ENCODE data around the gene MRPL55. TPM values are rescaled to one million over a fixed set of nuclear protein-coding genes. Genes with fewer than 3 reads are reported as not detected.

The MRPL55 gene
- total and polyA plus RNA-seq, 2 experiments from 2014 or later: 92.4 to 172 TPM

DNA sequence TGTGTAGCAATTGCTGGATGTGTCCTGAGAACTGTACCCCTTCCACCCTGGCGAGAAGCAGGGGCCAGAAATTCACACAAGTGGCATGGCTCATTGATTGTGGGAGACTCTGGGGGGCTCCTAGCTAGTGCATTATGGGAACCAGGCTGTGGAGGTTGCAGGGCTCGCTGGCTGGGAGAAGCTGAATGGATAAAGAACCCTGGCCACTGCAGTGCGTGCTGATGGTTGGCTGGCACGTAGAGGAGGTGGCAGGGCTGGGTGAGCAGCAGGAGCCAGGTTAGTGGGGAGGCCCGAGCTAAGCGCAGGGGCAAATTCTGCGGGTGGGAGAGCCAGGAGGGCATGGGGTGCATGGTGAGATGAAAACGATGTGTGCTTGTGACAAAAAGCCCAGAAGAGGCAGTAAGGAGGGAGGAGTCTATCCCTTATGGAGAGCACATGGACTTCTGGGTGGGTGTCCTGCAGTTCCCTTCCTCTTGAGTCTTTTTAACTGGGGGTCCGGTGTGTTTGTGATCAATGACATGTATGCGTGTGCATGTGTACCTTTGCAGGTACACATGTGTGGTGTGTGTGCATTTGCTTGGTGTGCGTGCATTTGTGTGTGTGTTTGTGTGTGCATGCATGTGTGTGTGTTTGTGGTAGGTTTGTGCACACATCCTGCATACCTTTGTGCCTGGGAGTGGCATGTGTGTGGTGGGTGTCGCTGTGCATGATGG lies 34.5 kb upstream of the MRPL55 start:
- Histone ChIP-seq H3K4me3 (no peak overlapping the region), H3K27me3 (ENCODE audit: insufficient read depth) (no peaks in the 10 kb centered on the region), H3K36me3 (ENCODE audit: insufficient read depth) (no peaks in the 10 kb centered on the region), H3K9me2 (ENCODE audit: insufficient read depth) (no peaks in the 10 kb centered on the region), H3K79me2 (replicated peaks; ENCODE audit: insufficient read depth) (peaks cover 34% of the 10 kb centered on the region), H3K4me1 (ENCODE audit: insufficient read depth) (peaks cover 5% of the 10 kb centered on the region; the same call in 1 of the 2 replicates), H3F3A (replicated peaks; ENCODE audit: low read depth) (no peaks in the 10 kb centered on the region), H3K27ac (ENCODE audit: low read depth) (no peak overlapping the region), H2AFZ (no peak overlapping the region), H3K4me2 (no peak overlapping the region), H4K20me1 (replicated peaks; ENCODE audit: insufficient read depth) (no peaks in the 10 kb centered on the region)
- Mint-ChIP-seq H3K36me3 (ENCODE audit: low read depth) (no peaks in the 10 kb centered on the region; the same call in 1 of the 3 replicates), H3K27me3 (ENCODE audit: insufficient read depth, low read depth, poor library complexity) (peaks cover 13% of the 10 kb centered on the region), H3K4me3 (no peak overlapping the region; the same call in 1 of the 3 replicates), H3K9me3 (no peaks in the 10 kb centered on the region; the same call in 2 of the 3 replicates), H3K4me1 (peaks cover 2% of the 10 kb centered on the region; the same call in 1 of the 3 replicates), H3K27ac (no peak overlapping the region)
- TF ChIP-seq ZNF114 (CRISPR knock-in tag; IDR thresholded peaks at IDR 0.05) (no peak), STAT1 (IDR thresholded peaks at IDR 0.05; ENCODE audit: unreplicated experiment) (no peak), NANOG (IDR thresholded peaks at IDR 0.05; ENCODE audit: borderline replicate concordance) (no peak)
- TF ChIP-seq, protein P1, sequence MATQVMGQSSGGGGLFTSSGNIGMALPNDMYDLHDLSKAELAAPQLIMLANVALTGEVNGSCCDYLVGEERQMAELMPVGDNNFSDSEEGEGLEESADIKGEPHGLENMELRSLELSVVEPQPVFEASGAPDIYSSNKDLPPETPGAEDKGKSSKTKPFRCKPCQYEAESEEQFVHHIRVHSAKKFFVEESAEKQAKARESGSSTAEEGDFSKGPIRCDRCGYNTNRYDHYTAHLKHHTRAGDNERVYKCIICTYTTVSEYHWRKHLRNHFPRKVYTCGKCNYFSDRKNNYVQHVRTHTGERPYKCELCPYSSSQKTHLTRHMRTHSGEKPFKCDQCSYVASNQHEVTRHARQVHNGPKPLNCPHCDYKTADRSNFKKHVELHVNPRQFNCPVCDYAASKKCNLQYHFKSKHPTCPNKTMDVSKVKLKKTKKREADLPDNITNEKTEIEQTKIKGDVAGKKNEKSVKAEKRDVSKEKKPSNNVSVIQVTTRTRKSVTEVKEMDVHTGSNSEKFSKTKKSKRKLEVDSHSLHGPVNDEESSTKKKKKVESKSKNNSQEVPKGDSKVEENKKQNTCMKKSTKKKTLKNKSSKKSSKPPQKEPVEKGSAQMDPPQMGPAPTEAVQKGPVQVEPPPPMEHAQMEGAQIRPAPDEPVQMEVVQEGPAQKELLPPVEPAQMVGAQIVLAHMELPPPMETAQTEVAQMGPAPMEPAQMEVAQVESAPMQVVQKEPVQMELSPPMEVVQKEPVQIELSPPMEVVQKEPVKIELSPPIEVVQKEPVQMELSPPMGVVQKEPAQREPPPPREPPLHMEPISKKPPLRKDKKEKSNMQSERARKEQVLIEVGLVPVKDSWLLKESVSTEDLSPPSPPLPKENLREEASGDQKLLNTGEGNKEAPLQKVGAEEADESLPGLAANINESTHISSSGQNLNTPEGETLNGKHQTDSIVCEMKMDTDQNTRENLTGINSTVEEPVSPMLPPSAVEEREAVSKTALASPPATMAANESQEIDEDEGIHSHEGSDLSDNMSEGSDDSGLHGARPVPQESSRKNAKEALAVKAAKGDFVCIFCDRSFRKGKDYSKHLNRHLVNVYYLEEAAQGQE (IDR thresholded peaks at IDR 0.05; ENCODE audit: unreplicated experiment): no peak
- DNase-seq (ENCODE audit: low spot score): no peak
- ATAC-seq: no peak

GRCh38 chr1:228142701-228143136 lies 33.6 kb upstream of the MRPL55 start:
- H3F3A ChIP-seq (replicated peaks; ENCODE audit: low read depth): no peaks in the 10 kb centered on the region
- H3K4me3 ChIP-seq: no peak overlapping the region
- Mint-ChIP-seq H3K36me3 (ENCODE audit: low read depth) (no peaks in the 10 kb centered on the region; the same call in 1 of the 3 replicates), H3K9me3 (no peaks in the 10 kb centered on the region; the same call in 2 of the 3 replicates), H3K4me3 (no peak overlapping the region; the same call in 2 of the 3 replicates), H3K4me1 (peaks cover 2% of the 10 kb centered on the region; the same call in 1 of the 3 replicates), H3K27ac (no peak overlapping the region), H3K27me3 (ENCODE audit: insufficient read depth, low read depth, poor library complexity) (peaks cover 13% of the 10 kb centered on the region)
- no peak overlapping the region for H3K27ac ChIP-seq (ENCODE audit: low read depth)
- no peak overlapping the region for H2AFZ ChIP-seq
- no peaks in the 10 kb centered on the region for H3K9me2 ChIP-seq (ENCODE audit: insufficient read depth)
- H4K20me1 ChIP-seq (replicated peaks; ENCODE audit: insufficient read depth): no peaks in the 10 kb centered on the region
- peaks cover 34% of the 10 kb centered on the region for H3K79me2 ChIP-seq (replicated peaks; ENCODE audit: insufficient read depth)
- no peaks in the 10 kb centered on the region for H3K36me3 ChIP-seq (ENCODE audit: insufficient read depth)
- DNase-seq (ENCODE audit: low spot score): no peak
- TF ChIP-seq ZNF331 (CRISPR knock-in tag; IDR thresholded peaks at IDR 0.05; ENCODE audit: low read depth): no peak
- TF ChIP-seq, protein P2, sequence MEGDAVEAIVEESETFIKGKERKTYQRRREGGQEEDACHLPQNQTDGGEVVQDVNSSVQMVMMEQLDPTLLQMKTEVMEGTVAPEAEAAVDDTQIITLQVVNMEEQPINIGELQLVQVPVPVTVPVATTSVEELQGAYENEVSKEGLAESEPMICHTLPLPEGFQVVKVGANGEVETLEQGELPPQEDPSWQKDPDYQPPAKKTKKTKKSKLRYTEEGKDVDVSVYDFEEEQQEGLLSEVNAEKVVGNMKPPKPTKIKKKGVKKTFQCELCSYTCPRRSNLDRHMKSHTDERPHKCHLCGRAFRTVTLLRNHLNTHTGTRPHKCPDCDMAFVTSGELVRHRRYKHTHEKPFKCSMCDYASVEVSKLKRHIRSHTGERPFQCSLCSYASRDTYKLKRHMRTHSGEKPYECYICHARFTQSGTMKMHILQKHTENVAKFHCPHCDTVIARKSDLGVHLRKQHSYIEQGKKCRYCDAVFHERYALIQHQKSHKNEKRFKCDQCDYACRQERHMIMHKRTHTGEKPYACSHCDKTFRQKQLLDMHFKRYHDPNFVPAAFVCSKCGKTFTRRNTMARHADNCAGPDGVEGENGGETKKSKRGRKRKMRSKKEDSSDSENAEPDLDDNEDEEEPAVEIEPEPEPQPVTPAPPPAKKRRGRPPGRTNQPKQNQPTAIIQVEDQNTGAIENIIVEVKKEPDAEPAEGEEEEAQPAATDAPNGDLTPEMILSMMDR (conservative IDR thresholded peaks at IDR 0.05; ENCODE audit: low read depth in 2 of 2): no peak
- no peak for TF ChIP-seq ETS1 (IDR thresholded peaks at IDR 0.05)
- TF ChIP-seq EZH2phosphoT487 (IDR thresholded peaks at IDR 0.05; ENCODE audit: unreplicated experiment): no peak
- TF ChIP-seq STAT1 (IDR thresholded peaks at IDR 0.05; ENCODE audit: unreplicated experiment): no peak
- TF ChIP-seq NANOG (IDR thresholded peaks at IDR 0.05; ENCODE audit: borderline replicate concordance): no peak
- no peak for TF ChIP-seq ZNF114 (CRISPR knock-in tag; IDR thresholded peaks at IDR 0.05)
- no peak for ATAC-seq
- H3K4me2 ChIP-seq: no peak overlapping the region
- peaks cover 5% of the 10 kb centered on the region; the same call in 1 of the 2 replicates for H3K4me1 ChIP-seq (ENCODE audit: insufficient read depth)
- peaks cover 3% of the 10 kb centered on the region for H3K27me3 ChIP-seq (ENCODE audit: insufficient read depth)

All from GM23338 (cell line).